Uterus (tissue), 2 donors: Measurements from ENCODE around the gene EDEM3.

Experiments used
- POLR2A ChIP-seq, 2 donors: fragments of 450-650 bp; IDR thresholded peaks; one replicate each; pipeline ENCODE4 v1.6.1; 2016; ENCODE audit warnings: antibody characterized with exemption in 2 of 2, mild to moderate bottlenecking in 1 of 2, moderate library complexity in 1 of 2
- TF ChIP-seq, protein P1 (sequence below), 4 experiments: fragments of 200-600 bp in 2 of 4; fragments of 450-650 bp in 2 of 4; sonication (generic) in 2 of 4; IDR thresholded peaks; one replicate each; pipeline ENCODE4 v1.5.1; 2016 to 2019; ENCODE audit warnings: antibody characterized with exemption in 4 of 4, mild to moderate bottlenecking in 2 of 4, moderate library complexity in 1 of 4

DNA sequence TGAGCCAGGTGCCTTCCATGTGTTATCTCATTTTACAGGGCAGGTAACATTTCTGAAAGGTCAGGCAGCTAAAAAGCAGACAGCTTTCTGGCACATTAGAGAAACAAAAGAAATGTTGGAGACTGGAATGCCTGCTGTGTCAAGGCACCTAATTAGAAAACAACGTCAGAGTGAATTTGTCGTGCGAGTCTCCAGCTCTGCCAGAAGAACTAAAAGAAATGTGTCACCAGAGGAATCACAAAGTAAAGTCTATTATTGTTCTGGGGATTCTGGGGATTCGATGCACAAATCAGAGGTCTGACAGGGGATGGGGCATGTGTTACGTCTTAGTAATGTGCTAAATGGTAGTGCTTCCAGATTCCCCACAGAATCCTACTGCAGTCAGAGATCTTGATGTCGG, 89.3 kb downstream of the EDEM3 start:
- TF ChIP-seq, protein P1, sequence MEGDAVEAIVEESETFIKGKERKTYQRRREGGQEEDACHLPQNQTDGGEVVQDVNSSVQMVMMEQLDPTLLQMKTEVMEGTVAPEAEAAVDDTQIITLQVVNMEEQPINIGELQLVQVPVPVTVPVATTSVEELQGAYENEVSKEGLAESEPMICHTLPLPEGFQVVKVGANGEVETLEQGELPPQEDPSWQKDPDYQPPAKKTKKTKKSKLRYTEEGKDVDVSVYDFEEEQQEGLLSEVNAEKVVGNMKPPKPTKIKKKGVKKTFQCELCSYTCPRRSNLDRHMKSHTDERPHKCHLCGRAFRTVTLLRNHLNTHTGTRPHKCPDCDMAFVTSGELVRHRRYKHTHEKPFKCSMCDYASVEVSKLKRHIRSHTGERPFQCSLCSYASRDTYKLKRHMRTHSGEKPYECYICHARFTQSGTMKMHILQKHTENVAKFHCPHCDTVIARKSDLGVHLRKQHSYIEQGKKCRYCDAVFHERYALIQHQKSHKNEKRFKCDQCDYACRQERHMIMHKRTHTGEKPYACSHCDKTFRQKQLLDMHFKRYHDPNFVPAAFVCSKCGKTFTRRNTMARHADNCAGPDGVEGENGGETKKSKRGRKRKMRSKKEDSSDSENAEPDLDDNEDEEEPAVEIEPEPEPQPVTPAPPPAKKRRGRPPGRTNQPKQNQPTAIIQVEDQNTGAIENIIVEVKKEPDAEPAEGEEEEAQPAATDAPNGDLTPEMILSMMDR (IDR thresholded peaks at IDR 0.05), result no peak
- TF ChIP-seq POLR2A (IDR thresholded peaks at IDR 0.05), result no peak
